ENCODE results near the gene KIF17.

KIF17 gene

DNA sequence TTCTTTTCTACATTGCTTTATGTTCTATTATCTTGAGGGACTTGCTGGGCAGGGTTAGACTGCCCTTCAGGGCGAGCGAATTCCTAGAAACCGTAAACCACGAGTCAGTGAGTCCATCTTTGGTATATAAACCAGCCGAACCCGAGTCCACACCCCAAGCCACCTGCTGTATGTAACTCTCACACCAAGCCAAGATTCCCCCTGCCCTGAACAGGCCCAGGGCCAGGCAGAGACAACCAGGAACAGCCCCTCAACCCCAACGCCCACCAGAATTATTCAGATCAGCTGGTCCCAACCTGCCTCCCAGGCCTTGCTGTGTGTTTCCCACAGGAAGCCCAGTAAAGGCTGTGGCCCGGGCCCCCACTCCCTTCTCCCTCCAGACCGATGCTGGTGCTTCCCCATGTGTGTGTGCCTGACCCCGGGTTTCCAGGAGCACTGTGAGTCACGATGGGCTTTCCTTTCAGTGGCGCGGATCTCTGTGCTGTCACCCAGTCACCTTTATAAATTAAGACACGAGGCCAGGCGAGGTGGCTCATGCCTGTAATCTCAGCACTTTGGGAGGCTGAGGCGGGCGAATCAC lies 17.1 kb downstream of the KIF17 start:
- TF ChIP-seq, protein P1, sequence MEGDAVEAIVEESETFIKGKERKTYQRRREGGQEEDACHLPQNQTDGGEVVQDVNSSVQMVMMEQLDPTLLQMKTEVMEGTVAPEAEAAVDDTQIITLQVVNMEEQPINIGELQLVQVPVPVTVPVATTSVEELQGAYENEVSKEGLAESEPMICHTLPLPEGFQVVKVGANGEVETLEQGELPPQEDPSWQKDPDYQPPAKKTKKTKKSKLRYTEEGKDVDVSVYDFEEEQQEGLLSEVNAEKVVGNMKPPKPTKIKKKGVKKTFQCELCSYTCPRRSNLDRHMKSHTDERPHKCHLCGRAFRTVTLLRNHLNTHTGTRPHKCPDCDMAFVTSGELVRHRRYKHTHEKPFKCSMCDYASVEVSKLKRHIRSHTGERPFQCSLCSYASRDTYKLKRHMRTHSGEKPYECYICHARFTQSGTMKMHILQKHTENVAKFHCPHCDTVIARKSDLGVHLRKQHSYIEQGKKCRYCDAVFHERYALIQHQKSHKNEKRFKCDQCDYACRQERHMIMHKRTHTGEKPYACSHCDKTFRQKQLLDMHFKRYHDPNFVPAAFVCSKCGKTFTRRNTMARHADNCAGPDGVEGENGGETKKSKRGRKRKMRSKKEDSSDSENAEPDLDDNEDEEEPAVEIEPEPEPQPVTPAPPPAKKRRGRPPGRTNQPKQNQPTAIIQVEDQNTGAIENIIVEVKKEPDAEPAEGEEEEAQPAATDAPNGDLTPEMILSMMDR (IDR thresholded peaks at IDR 0.05; ENCODE audit: low read depth, low read length) = no peak
- H3K4me3 ChIP-seq (replicated peaks in 1 of 2; ENCODE audit: low read depth in 2 of 2, low read length in 2 of 2) = no peak overlapping the region
- no peak for DNase-seq (ENCODE audit: low read depth in 2 of 2)

DNA sequence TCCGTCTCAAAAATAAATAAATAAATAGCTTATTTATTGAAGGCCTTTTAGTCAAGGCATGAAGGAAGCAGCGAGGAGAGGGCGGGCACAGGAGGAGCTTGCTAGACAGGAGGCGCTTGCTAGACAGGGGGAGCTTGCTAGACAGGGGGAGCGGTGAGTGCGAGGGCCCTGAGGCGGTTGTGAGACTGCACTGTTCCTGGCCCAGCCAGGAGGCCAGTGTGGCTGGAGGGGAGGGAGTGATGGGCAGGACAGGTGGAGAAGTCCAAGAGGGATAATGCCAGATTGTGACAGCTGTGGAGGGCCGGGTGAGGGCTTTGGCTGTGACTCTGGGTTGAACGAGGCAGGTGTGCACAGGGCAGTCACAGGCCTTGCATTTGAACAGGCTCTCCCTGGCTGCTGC lies 18.2 kb downstream of the KIF17 start:
- no peak for DNase-seq (ENCODE audit: low read depth in 2 of 2)
- no peak overlapping the region for H3K4me3 ChIP-seq (replicated peaks in 1 of 2; ENCODE audit: low read depth in 2 of 2, low read length in 2 of 2)
- TF ChIP-seq, protein P1 (IDR thresholded peaks at IDR 0.05; ENCODE audit: low read depth, low read length) = no peak

DNA sequence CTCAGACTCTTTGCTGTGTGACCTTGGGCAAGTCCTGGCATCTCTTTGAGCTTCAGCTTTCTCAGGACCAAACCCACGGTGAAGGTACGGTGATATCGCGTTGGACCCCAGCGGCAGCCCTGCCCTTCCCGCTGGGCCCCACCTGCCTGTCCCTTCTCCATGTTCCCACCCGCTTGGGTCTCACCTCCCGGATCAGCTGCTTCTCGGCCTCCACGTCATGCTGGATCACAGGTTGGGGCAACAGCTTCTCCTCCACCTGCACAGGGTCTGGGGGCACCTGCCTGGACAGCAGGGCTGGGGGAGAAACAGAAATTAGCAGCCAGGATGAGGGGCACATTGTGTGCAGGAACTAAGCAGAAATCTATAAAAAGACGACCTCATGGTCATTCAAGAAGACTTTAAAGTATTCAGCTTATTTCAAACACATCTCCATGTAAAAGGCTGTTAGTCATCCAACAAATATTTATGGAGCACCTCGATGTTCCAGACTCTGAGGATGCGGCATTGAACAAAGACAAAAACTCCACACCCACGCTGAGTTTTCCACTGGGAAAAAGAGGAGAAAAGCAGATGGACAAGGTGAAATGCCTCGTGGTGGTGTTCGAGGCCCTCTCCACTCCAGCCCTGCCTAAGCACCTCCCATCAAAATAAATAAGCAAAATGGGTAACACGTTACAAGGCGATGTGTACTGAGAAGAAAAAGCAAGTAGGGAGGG lies 19.5 kb downstream of the KIF17 start:
- TF ChIP-seq, protein P1 (IDR thresholded peaks at IDR 0.05; ENCODE audit: low read depth, low read length) = no peak
- peak; percentile 20 to 56 for DNase-seq (ENCODE audit: low read depth in 2 of 2)
- H3K4me3 ChIP-seq (replicated peaks in 1 of 2; ENCODE audit: low read depth in 2 of 2, low read length in 2 of 2) = no peak overlapping the region

DNA sequence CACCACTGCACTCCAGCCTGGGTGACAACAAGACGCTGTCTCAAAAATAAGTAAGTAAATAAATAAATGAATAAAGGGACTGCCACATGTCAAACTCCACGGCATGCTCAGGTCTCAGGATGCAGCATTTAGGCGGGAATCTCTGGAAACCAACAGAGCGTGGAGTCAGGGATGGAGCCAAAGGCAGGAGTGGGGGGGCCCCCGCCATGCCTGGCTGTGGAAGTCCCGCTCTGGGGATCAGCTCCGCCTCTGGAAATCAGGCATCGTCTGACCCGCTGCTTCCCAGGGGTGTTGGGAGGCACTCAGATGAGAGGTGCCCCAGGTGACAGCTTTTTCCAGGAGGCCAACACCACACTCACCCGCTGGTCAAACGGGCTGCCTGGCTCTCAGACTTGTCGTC lies 20.2 kb downstream of the KIF17 start:
- no peak for DNase-seq (ENCODE audit: low read depth in 2 of 2)
- H3K4me3 ChIP-seq (replicated peaks in 1 of 2; ENCODE audit: low read depth in 2 of 2, low read length in 2 of 2) = no peak overlapping the region
- TF ChIP-seq, protein P1 (IDR thresholded peaks at IDR 0.05; ENCODE audit: low read depth, low read length) = no peak

DNA sequence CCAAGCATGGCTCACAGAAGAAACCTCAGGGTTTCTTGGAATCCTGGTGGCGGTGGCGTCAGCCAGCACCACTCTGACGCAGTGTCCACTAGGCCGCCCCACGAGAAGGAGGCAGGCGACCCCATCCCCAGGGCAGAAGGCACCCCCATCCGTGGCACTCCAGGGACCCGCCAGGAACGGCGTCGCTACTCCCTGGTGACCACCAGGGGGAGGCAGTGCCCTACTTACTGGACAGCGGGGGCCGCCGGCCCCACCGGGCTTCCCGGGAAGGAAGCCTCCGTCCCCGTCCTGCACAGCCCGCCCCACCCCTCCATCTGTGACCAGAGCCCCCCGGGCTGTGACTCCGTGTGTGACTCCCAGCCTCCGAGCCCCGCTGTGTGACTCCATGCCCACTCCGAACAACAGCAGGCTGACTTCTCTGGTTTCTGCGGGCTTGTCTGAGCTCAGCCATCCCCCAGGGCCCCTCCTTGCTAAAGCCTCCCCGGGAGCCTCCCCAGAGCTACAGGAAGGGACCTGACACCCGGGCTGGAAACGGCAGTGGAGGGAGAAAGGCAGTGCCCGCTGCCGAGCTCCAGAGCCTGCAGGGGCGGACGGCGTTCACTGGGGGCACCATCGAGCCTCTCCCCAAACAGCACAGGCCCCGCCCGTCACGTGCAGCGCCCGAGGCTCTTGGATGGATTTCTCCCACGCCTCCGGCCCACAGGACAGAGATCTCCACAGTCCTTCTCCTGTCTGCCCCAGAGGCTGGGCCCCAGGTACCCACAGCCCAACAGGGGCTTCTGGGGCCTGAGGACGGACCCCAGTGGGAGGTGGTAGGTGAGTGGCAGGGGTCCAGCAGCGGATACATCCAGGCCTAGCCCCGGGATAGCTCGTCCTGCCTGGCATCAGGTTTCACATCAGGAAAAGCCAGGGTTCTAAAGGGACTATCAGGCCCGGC lies 21.1 kb downstream of the KIF17 start:
- TF ChIP-seq, protein P1 (IDR thresholded peaks at IDR 0.05; ENCODE audit: low read depth, low read length) = peak; percentile 91
- peak; percentile 86 to 97 for DNase-seq (ENCODE audit: low read depth in 2 of 2)
- peak overlapping the region; percentile 56 to 60 for H3K4me3 ChIP-seq (replicated peaks in 1 of 2; ENCODE audit: low read depth in 2 of 2, low read length in 2 of 2)

DNA sequence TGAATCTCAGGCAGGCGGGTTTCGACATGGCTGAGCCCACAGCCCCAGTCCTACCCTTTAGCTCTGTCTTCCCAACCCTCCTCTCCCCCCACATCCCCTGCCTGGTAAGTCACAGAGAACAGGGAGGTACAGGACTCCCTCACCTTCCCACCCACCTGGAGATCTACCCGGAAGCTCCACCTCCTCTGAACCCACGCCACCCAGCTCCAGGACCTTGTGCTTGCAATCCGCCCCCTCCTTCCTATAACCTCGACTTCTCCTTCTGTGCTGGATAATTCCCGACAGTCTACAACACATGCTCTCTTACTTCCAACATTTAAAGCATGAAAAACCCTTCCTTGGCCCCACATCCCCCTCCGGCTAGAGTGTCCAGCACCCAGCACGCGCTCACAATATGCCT lies 22.3 kb downstream of the KIF17 start:
- TF ChIP-seq, protein P1 (IDR thresholded peaks at IDR 0.05; ENCODE audit: low read depth, low read length) = no peak
- no peak for DNase-seq (ENCODE audit: low read depth in 2 of 2)
- no peak overlapping the region for H3K4me3 ChIP-seq (replicated peaks in 1 of 2; ENCODE audit: low read depth in 2 of 2, low read length in 2 of 2)
